ENCODE results near the gene TBL1XR1. TPM values are rescaled to one million over a fixed set of nuclear protein-coding genes. Genes with fewer than 3 reads are reported as not detected.

The TBL1XR1 gene
- total and polyA plus RNA-seq, 2 of the 4 experiments (the other 2 are of a cell fraction): 25.2 to 170 TPM

GRCh38 chr3:177141899-177142646 is 55.2 kb downstream of the TBL1XR1 start:
- no peaks in the 10 kb centered on the region for H3K27me3 ChIP-seq (ENCODE audit: control insufficient read depth, insufficient read depth, low read length)
- no peak overlapping the region for H2AFZ ChIP-seq (replicated peaks; ENCODE audit: low read length, poor library complexity)
- no peak overlapping the region for H3K9ac ChIP-seq (ENCODE audit: low read depth, low read length)
- 0 out of 2 replicates have a peak overlapping the region, but pooled peaks have one; percentile 2 for H3K14ac ChIP-seq (replicated peaks; ENCODE audit: low read depth, low read length)
- peak; percentile 32 for ATAC-seq (ENCODE audit: low read depth)
- CTCF ChIA-PET: no interaction called here
- H2BK120ac ChIP-seq (ENCODE audit: low read depth, low read length): no peak overlapping the region
- H2BK5ac ChIP-seq (ENCODE audit: low read depth, low read length, poor library complexity, severe bottlenecking): no peak overlapping the region
- WGBS, 2 experiments (ENCODE audit: extremely low coverage in 2 of 2, insufficient read length in 1 of 2): no CpG with 5 or more reads among the region's 6 CpGs
- peaks cover 4% of the 10 kb centered on the region for H3K4me1 ChIP-seq (ENCODE audit: control insufficient read depth, insufficient read depth, low read length)
- peak overlapping the region; percentile 7 for H3K4me2 ChIP-seq (ENCODE audit: low read depth, low read length)
- no peak overlapping the region for H3K18ac ChIP-seq (ENCODE audit: low read depth, low read length)
- H4K5ac ChIP-seq (ENCODE audit: low read depth, low read length): no peak overlapping the region
- no peaks in the 10 kb centered on the region for H3K36me3 ChIP-seq (ENCODE audit: control insufficient read depth, insufficient read depth, low read length)
- no peak overlapping the region for H4K91ac ChIP-seq (ENCODE audit: insufficient read depth, low read depth, low read length)
- no peak overlapping the region for H3K4me3 ChIP-seq (ENCODE audit: insufficient read depth, low read depth, low read length)
- DNase-seq: no peak
- H3K79me1 ChIP-seq (ENCODE audit: low read depth in 1 of 2, low read length in 2 of 2): peaks cover 25 to 70% of the 10 kb centered on the region in 2 experiments
- H2AK9ac ChIP-seq (replicated peaks; ENCODE audit: low read depth, low read length, poor library complexity): no peak overlapping the region
- H3K27ac ChIP-seq (ENCODE audit: insufficient read depth, low read length): no peak overlapping the region
- no peak overlapping the region for H2BK15ac ChIP-seq (ENCODE audit: low read depth, low read length)
- dilution Hi-C loops (cut with HindIII; ENCODE audit: low sequenced_read_pairs, unreplicated experiment): no loop called here
- no TSS peak for BruUV-seq (replicated peaks)
- H3K9me3 ChIP-seq (ENCODE audit: control insufficient read depth, insufficient read depth, low read length): no peaks in the 10 kb centered on the region
- intact Hi-C loops (cut with micrococcal nuclease): no loop called here
- no peak overlapping the region for H3K56ac ChIP-seq (ENCODE audit: extremely low read depth, insufficient read depth, low read length)
- H3K23ac ChIP-seq (ENCODE audit: low read depth, low read length): no peak overlapping the region
- no peak overlapping the region for H4K8ac ChIP-seq (ENCODE audit: low read depth in 2 of 2, low read length in 2 of 2)
- in situ Hi-C loops (cut with MboI; ENCODE audit: low sequenced_read_pairs): no loop called here
- POLR2A ChIA-PET (ENCODE audit: unreplicated experiment): no interaction called here
- TF ChIP-seq MAZ (IDR thresholded peaks at IDR 0.05; ENCODE audit: borderline replicate concordance, low read depth, low read length) (no peak), RAD21 (IDR thresholded peaks at IDR 0.05; ENCODE audit: low read length) (no peak), SMC3 (IDR thresholded peaks at IDR 0.05; ENCODE audit: low read depth, low read length) (no peak), MAFK (IDR thresholded peaks at IDR 0.05; ENCODE audit: low read depth, low read length) (no peak), CEBPB (IDR thresholded peaks at IDR 0.05; ENCODE audit: low read depth, low read length) (no peak), RFX5 (IDR thresholded peaks at IDR 0.05; ENCODE audit: low read depth, low read length) (no peak)
- TF ChIP-seq, protein P1, sequence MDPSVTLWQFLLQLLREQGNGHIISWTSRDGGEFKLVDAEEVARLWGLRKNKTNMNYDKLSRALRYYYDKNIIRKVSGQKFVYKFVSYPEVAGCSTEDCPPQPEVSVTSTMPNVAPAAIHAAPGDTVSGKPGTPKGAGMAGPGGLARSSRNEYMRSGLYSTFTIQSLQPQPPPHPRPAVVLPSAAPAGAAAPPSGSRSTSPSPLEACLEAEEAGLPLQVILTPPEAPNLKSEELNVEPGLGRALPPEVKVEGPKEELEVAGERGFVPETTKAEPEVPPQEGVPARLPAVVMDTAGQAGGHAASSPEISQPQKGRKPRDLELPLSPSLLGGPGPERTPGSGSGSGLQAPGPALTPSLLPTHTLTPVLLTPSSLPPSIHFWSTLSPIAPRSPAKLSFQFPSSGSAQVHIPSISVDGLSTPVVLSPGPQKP (IDR thresholded peaks at IDR 0.05; ENCODE audit: borderline replicate concordance, low read depth, low read length): no peak
- H4K20me1 ChIP-seq (ENCODE audit: insufficient read depth, low read length): peaks cover 92% of the 10 kb centered on the region
- no peak overlapping the region for H3K4ac ChIP-seq (ENCODE audit: low read depth, low read length)
- H3K9me1 ChIP-seq (ENCODE audit: insufficient read depth, low read length): peaks cover 13% of the 10 kb centered on the region; the same call in 1 of the 2 replicates
- no peak overlapping the region for H2AK5ac ChIP-seq (ENCODE audit: low read depth, low read length)
- H2BK20ac ChIP-seq (ENCODE audit: low read depth, low read length): no peak overlapping the region

Data from IMR-90 (cell line).